HG03139 (cell line): ENCODE data around the gene ZNF664.
"Not testable (repeated sequence)": the region's sequence is repeated elsewhere in the genome, so short reads cannot be mapped to it uniquely, and the experiment has no call there.

Source experiments
- ATAC-seq: cut with Tn5 transposase; IDR thresholded peaks from one replicate; pipeline ENCODE4 v1.9.1; 2021; ENCODE audit not compliant: unreplicated experiment

ZNF664 gene

GRCh38 chr12:123941000-123941399 is 32.0 kb upstream of the ZNF664 start:
- no peak for ATAC-seq

- no peak for ATAC-seq
Measured at GRCh38 chr12:123941624-123942237, 31.3 kb upstream of the ZNF664 start.

GRCh38 chr12:123942238-123942653 is 30.8 kb upstream of the ZNF664 start:
- no peak for ATAC-seq

- no peak for ATAC-seq
Measured at GRCh38 chr12:123942911-123943648, 29.9 kb upstream of the ZNF664 start.

GRCh38 chr12:123943816-123944215 is 29.2 kb upstream of the ZNF664 start:
- ATAC-seq = no peak

GRCh38 chr12:123944696-123945095 is 28.3 kb upstream of the ZNF664 start:
- ATAC-seq = no peak

- ATAC-seq = no peak
Measured at GRCh38 chr12:123945287-123946151, 27.5 kb upstream of the ZNF664 start.

GRCh38 chr12:123946152-123946515 is 26.9 kb upstream of the ZNF664 start:
- ATAC-seq = no peak

GRCh38 chr12:123946516-123947505 is 26.2 kb upstream of the ZNF664 start:
- ATAC-seq = not testable (repeated sequence)

GRCh38 chr12:123947531-123947930 is 25.5 kb upstream of the ZNF664 start:
- ATAC-seq = not testable (repeated sequence)

- no peak for ATAC-seq
Measured at GRCh38 chr12:123948401-123948795, 24.6 kb upstream of the ZNF664 start.

- ATAC-seq = no peak
Measured at GRCh38 chr12:123948796-123949769, 23.9 kb upstream of the ZNF664 start.

GRCh38 chr12:123949770-123950165 is 23.2 kb upstream of the ZNF664 start:
- no peak for ATAC-seq

- ATAC-seq = no peak
Measured at GRCh38 chr12:123950476-123951349, 22.3 kb upstream of the ZNF664 start.

GRCh38 chr12:123951467-123951866 is 21.5 kb upstream of the ZNF664 start:
- no peak for ATAC-seq

GRCh38 chr12:123952037-123952436 is 21.0 kb upstream of the ZNF664 start:
- no peak for ATAC-seq

GRCh38 chr12:123954647-123955350 is 18.2 kb upstream of the ZNF664 start:
- no peak for ATAC-seq

- no peak for ATAC-seq
Measured at GRCh38 chr12:123956249-123956648, 16.8 kb upstream of the ZNF664 start.
